ENCODE results near the gene MBD3L1.

The MBD3L1 gene

DNA sequence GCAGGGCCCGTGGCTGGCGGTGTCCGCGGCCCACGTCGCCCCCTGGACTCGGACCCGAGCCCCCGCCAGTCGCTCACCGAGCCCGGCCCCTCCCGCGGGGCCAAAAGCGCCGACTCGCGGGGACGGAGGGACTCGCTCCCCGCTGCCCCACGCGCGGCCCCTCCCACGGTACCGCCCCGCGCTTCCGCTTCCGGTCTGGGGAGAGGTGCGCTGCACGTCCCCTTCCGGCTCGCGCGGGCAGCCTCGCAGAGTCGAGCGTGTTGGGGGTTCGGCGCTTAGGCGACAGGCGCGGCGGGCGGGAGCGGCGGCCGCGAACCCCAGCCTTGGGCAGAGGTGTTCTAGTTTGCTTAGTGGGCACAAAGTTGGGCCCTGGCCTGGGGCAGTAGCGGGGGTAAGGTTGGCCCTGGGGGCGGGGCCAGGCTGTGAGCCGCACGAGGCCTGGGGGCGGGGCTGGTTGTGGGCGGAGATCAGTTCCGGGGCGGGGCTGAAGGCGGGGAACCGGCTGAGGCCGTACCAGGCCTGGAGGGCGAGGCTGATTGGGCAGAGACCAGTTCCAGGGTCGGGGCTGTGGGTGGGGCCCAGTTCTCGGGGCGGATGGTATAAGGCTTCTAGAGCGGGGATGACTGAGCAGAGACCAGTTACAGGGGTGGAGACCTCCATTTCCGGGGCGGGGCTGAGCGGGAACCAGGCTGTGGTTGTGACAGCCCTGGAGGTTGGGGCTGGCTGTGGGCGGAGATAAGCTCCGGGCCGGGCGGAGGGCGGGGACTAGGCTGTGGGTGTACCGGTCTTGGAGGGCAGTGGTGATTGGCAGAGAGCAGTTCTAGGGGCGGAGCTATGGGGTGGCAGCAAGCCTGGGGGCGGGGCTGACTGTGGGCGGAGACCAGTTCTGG is at the start of gene MBD3L1, which contains the start of gene ZNF558:
Gene MBD3L1 (plus strand): TSS at position 246 of the 890 bp plus-strand sequence. CDS start 10,302 bp downstream, outside the sequence.
Gene ZNF558 (minus strand): TSS at position 173 of the 890 bp plus-strand sequence. CDS start 9,645 bp downstream, outside the sequence.
- DNase-seq: peak; percentile 93

DNA sequence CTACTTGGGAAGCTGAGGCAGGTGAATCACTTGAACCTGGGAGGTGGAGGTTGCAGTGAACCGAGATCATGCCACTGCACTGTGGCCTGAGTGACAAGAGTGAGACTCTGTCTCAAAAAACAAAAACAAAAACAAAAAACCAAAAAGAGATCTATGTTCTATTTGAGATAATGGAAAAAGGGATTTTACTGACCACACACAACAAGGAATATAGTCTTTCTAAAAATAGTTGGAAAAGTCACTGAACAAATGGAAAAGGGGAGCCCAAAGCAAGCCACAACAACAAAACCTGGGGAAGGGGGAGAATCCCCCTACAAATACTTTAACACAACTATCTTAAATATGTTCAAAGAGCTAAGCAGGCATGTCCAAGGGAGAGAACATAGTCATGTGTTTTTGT is 37.4 kb upstream of the MBD3L1 start:
- DNase-seq: no peak

DNA sequence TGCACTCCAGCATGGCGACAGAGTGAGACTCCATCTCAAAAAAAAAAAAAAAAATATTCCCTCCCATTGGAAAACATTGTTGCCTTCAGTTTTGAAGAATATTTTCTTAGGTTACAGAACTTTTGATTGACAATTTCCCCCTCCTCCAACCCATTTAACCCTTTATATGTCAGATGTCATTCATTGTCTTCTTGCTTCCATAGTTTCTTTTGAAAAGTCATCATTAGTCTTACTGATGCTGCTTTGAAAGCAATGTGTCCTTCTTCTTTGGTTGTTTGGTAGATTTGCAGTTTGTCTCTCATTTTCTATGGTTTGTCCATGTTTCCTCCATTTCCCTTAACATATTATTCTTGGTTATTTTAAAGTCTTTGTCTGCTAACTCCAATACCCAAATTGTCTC is 25.5 kb upstream of the MBD3L1 start:
- DNase-seq: no peak

DNA sequence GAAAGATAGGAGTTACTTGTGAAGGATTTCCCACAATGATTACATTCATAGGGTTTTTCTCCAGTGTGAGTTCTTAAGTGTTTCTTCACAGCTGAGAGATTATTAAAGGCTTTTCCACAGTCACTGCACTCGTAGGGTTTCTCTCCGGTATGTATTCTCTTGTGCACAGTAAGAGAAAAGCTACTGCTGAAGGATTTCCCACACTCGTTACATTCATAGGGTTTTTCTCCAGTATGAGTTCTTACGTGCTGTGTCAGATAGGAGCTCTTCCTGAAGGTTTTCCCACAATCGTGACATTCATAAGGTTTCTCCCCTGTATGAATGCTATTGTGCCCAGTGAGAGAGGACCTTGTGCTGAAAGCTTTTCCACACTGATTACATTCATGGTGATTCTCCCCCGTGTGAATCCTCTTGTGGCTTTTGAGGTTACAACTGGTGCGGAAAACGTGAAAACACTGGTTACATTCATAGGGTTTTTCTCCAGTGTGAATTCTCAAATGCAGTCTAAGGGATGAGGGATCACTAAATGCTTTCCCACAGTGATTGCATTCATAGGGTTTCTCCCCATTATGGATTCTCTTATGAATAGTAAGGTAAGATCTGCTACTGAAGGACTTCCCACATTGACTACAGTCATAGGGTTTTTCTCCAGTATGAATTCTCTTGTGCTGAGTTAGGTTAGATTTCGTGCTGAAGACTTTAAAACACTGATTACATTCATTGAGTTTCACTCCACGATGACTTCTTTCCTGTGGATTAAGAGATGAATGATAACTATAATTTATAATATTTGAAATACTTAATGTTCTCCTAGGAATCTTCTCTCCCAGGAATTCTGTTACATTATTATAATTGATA is 20.6 kb upstream of the MBD3L1 start:
- DNase-seq: no peak

DNA sequence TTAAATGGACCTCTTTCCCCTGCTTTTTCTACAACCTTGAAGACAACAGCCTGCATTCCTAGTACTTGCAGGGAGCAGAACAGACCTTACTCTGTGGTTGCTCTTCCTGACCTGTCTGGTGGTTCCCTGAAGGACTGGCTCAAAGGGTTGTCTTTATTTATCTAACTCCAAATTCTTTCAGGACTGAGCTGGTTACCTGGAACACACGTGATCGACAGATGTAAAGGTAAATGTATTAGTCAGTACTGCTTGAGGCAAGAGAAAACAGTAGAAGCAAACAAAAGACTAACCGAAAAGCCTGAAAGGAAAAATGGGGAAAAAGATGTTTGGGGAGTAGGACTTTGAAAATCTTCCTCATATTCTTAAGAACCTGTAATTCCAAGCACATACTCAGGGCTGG is 18.0 kb upstream of the MBD3L1 start:
- DNase-seq: no peak

DNA sequence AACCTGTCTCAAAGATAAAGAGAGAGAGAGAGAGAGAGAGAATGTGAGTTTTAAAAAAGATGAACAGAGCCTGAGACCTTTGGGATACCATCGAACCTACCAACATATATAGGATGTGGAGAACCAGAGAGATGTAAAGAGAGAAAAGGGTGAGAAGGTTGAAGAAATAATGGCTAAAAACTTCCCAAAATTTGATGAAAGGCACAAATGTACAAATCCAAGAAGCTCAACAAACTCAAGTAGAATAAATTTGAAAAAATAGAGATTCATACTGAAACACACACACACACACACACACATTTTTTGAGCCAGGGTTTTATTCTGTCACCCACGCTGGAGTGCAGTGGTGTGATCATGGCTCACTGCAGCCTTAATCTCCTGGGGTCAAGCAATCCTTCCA is 16.4 kb upstream of the MBD3L1 start:
- DNase-seq: no peak

DNA sequence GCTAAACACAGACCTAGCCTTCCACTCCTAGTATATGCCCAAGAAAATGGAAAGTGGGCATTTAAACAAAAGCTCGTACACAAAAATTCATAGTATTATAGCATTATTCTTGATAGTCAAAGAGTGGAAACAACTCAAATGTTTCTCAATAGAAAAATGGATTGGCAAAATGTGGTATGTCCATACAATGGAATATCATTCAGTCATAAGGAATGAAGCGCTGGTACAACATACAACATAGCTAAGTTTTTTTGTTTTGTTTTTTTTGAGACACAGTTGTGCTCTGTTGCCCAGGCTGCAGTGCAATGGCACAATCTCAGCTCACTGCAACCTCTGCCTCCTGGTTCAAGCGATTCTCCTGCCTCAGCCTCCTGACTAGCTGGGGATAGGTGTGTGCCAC is 11.9 kb upstream of the MBD3L1 start:
- DNase-seq: no peak

DNA sequence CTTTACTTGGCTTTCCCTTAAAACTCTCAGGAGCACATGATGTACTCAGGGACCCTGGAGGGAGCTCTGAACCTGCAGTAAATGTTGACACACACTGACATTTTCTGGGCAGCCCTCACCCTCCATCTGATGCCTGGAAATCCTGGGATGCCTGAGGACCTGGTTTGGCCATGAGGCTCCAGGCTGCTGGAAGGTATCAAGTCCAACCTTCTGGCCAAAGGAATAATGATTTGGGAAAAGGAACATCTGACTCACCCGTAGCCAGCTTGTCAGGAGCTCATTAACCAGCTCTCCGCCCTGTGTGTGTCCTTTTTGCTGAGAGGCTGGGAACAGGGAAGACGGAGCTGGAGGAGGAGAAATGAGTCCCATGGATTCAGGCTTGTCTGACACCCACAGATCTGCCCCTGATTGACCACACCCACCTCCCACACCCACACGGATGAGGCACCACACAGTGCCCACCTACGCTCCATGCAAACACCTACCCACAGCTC is 10.4 kb upstream of the MBD3L1 start:
- DNase-seq: no peak

DNA sequence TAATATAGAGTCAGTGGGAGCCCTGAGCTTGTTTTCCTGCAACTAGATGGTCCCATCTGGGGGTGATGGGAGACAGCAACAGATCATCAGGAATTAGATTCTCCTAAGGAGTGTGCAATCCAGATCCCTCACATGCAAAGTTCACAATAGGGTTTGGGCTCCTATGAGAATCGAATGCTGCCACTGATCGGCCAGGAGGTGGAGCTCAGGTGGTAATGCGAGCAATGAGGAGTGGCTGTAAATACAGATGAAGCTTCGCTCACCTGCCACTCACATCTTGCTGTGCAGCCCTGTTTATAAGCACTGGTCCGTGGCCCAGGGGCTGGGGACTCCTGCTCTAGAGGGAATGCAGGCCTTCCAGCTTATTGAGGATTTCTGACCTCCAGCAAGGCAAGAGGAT is 5.8 kb upstream of the MBD3L1 start:
- no peak for DNase-seq

DNA sequence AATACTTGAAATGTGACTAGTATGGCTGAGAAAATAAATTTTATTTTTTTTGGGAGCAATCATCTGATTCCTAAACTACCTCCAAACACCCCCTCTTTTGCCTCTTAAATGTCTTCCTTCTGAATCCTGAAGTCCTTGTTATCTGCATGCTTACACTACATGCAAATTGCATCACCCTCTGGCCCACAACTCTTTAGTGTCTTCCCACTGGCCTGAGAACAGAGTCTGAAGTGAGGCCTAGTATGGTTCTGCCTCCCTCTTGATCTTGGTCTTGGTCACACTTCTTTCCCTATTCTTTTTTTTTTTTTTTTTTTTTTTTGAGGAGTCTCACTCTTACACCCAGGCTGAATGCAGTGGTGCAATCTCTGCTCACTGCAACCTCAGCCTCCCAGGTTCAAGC is 4.9 kb upstream of the MBD3L1 start:
- DNase-seq: no peak

DNA sequence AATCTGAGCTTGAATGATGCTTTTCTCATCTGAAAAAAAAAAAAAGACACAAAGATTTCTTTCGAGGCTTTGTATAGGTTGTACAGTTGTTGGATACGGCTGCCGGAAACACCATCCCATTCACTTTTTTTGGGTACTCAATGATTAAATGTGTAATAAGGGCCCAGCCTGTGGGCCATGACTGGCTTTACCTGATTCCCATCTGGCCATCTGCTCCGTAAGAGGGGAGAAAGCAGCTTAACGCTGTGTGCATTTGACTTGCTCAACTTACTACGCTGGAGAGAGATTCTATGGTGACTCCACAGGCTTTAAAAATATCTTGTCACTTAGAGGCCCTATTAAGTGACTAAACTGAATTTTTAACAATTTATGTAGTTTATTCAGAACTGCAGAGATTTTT is 804 bp upstream of the MBD3L1 start:
- DNase-seq: no peak

DNA sequence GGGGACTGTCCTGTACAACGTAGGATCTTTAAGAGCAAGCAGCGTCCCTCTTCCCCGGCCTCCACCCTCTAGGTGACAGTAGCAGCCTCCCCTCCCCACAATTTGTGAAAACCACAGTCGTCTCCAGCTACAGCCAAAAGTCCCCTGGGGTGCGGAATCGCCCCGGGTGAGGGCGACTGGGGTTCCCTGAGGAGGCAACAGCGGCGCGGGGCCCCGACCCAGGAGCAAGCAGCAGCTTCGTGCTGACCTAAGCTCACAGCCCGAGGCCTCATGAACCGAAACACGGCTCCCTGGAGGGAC is 395 bp upstream of the MBD3L1 start:
- peak; percentile 21 for DNase-seq

DNA sequence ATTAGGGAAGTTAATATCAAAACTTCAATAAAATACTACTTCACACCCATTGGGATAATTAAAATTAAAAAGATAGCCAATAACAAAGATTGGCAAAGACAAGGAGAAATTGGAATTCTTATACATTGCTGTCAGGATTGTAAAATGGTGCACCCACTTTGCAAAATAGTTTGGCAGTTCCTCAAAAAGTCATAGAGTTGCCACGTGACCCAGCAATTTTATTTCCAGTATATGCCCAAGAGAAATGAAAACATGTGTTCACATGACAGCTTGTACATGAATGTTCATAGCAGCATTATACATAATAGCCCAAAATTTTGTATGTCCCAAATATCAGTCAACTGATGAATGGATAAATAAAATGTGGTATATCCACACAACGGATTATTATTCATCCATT is 3.3 kb downstream of the MBD3L1 start:
- no peak for DNase-seq

DNA sequence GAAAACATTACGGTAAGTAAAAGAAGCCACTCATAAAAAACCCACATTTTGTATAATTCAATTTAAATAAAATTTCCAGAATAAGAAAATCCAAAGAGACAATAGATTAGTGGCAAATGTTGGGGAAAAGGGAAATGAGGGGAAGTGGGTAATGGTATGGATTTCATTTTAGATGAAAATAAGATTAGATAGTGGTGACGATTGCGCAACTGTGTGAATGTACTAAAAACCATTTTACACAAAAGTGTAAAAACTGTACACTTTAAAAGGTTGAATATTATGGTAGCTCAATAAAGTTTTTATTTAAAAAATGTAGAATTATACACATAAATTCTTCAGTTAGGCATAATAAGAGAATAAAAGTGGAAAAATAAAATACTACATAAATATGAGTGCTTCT is 3.7 kb downstream of the MBD3L1 start:
- no peak for DNase-seq

DNA sequence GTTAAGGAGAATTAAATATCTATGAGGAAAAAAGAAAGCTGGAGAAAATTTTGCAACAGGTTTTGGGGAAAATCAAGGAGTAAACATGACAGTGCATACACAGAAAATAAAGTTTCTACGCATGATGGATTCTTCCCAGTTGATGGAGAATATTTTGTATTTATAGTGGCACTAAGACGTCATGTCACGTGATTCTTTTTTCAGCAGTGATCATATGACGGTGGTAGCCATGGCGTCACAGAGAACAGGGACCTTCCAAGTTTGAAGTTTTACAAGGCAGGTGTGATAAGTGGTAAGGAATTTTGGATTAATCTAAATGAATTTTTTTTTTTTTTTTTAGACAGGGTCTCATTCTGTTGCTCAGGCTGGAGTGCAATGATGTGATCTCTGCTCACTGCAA is 8.5 kb downstream of the MBD3L1 start:
- DNase-seq: no peak

DNA sequence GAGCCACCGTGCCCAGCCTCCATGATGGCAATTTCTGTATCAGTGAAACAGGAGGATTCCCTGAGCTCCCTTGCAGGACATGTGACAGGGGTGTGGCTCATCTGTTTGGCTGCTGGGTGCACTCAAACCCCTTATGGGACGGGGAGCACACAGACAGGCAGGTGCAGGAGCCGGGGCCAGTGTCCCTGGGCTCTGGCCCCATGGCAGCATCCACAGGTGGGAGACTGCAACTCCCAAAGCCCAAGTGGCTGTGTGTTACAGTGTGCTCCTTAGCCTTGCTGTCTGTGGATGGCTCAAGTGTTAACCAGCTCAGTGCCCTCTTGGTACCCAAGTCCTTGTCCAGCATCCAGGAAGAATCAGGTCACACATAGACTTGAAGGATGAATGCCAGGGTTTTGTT is 14.6 kb downstream of the MBD3L1 start:
- no peak for DNase-seq

DNA sequence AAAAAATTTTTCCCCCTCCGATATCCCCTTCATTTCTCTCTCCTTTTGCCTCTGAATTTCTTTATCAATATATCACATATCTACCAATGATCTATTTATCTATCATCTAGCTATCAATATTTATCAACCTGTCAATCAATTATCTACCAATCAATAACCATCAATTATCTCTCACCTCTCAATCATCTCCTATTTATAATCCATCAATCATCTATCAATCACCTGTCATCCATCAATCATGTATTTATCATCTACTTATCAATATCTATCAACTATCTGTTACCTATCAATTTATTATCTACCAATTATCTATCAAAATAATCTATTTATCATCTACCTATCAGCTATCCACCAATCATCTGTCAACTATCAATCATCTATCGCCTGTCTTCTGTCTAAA is 17.1 kb downstream of the MBD3L1 start:
- DNase-seq: no peak

DNA sequence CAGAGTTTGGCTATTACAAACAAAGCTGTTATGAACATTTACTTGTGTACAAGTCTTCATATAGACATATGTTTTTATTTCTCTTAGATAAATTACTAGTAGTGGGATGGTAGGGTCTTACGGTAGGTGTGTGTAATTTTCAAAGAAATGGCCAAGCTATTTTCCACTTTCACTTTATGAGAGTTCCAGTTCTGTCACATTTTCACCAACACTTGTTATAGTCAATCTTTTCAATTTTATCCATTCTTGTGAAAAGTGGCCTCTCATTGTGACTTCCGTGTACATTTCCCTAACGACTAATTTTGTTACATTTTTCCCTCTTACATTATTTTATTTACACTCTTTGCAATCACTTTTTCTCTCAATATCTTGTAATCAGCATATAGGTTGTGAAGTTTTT is 18.3 kb downstream of the MBD3L1 start:
- no peak for DNase-seq

DNA sequence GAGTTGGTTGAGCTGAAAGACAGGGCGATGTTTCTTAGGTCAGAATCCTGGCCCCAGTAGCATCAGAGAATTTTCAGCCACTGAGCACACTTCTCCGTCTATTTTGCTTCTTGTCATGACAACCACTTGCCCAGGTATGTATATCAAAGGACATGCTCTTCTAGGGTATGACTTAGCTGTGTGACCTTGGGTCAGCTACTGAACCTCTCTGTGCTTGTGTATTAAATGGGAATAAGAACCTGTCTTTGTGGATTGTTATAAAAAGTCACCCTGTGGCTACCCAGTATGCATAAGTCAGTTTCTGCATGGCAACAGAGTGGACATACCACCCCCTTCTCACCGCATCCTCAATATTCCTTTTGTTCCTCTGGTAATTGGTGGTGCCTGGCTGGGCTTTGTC is 26.1 kb downstream of the MBD3L1 start:
- no peak for DNase-seq

DNA sequence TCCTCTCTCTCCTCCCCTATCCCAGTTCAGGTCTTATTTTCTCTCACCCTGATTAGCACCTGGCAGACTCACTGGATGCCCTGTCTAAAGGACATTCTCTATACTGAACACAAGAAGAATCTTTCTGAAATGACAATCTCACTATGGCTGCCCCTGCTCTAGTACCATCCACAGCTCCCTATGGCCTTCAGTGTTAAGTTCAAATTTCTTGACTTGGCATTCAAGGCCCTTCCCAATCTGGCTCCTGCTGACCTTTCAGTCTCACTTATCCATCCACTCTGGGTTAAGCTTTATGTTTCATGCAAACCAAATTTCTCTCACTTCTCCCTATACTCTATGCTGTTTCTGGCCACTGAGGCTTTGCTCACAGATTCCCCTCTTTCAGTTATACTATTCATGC is 34.2 kb downstream of the MBD3L1 start:
- DNase-seq: no peak

DNA sequence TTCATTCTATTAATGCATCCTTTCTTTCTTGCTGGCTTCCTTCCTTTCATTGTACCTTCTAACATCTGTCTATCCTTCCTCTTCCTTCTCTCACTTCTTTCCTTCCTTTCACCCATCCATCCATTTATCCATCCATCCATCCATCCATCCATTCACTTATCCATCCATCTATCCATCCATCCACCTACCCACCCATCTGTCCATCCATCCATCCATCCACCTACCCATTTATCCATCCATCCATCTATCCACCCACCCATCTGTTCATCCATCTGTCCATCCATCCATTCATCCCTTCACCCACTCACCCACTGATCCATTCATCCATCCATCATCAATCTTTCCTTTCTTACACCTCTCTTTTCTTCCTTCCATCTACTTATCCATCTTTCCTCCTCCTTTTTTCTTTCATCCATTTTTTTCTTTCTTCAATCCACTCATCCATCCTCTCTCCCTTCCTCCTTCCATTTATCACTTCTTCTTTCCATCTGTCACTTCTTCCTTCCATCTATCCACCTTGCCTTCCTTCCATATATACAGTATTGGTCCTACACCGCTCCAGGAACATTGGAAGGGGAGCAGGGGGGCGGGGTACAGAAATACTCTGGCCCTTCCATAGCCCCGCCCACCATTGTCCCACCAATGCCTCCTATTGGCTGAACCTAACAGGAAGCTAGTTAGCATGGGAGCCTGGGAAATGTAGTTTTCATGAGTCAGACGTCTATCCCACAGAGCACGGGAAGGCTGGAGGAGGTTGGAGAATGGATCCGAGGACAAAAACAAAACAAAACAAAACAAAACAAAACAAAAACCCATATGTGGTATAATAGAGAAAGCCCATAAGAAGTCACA is 45.9 kb downstream of the MBD3L1 start:
- no peak for DNase-seq

DNA sequence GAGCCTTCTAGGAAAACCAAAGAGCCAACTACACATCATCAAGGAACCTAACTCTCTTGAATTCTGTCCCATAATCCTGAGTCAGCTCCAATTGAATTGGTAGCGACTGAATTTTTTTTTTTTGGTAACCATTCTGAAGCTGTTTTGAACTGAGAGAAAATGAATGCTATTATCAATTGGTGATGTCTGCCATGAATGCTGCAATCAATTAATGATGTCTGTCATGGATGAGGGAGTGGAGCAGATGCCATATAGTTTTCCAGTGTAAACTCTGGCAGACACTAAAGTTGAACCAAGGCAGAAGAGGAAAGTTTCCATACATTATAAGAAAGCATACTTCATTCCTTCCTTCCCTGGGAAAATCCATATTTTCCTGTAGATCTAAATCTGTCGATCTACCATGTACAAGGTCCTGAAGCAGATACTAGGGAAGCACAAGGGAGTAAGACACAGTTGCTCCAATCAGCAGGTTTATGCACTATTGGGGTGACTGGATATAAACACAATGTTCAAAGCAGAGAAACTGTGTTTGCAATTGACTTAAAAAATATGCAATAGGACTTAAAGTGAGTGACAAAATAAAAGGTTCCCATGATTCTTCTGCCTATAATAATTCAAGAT is 48.8 kb downstream of the MBD3L1 start:
- no peak for DNase-seq

DNA sequence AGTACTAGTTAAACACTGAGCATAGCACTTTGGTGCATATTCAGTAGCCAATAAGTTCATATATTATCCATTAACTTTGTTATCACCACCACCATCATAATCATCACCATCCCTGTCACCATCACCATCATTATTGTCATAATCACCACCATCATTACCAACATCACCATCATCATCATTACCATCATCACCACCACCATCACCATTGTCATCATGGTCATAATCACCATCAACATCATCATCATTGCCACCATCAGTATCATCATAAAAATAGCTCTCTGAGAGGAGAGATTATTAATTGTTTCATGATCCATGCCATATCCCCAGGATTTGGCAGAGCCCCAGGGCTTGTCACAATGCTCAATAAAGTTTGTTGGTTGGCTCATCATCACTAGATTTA is 49.3 kb downstream of the MBD3L1 start:
- DNase-seq: no peak
